PFSK-1 (cell line): ENCODE measurements around the gene CDC7.

Experiments
- FOXP2 ChIP-seq: optimal IDR thresholded peaks from 2 replicates; pipeline ENCODE3; 2011; ENCODE audit warnings: borderline replicate concordance, control low read depth, inconsistent platforms; ENCODE audit not compliant: insufficient read depth; ENCODE audit errors: extremely low read length, extremely low read depth
- POLR2AphosphoS5 ChIP-seq: IDR thresholded peaks from 2 replicates; pipeline ENCODE4 v1.6.1; 2012; ENCODE audit warnings: low read depth, mild to moderate bottlenecking, control low read depth, low read length, moderate library complexity
- SIN3A ChIP-seq: IDR thresholded peaks from 2 replicates; pipeline ENCODE4 v1.6.1; 2012; ENCODE audit warnings: mild to moderate bottlenecking, low read length, moderate library complexity, borderline replicate concordance; ENCODE audit not compliant: insufficient read depth
- TAF1 ChIP-seq: IDR thresholded peaks from 2 replicates; pipeline ENCODE4 v1.6.1; 2012; ENCODE audit warnings: low read length, control low read depth, borderline replicate concordance; ENCODE audit not compliant: insufficient read depth
- TF ChIP-seq, protein P1 (sequence below), 2 experiments: IDR thresholded peaks; 2 replicates each; pipeline versions ENCODE4 v1.6.1 to v1.8.0; 2011 to 2012; ENCODE audit warnings: low read depth in 2 of 2, low read length in 2 of 2, control low read depth in 1 of 2, inconsistent platforms in 1 of 2, mild to moderate bottlenecking in 1 of 2, moderate library complexity in 1 of 2; ENCODE audit not compliant: insufficient read depth in 1 of 2

CDC7 gene

GRCh38 chr1:91546876-91547275 lies 46.2 kb downstream of the CDC7 start:
- TF ChIP-seq FOXP2: no peak
- TF ChIP-seq TAF1: no peak
- TF ChIP-seq SIN3A: no peak
- TF ChIP-seq POLR2AphosphoS5: no peak
- TF ChIP-seq, protein P1, sequence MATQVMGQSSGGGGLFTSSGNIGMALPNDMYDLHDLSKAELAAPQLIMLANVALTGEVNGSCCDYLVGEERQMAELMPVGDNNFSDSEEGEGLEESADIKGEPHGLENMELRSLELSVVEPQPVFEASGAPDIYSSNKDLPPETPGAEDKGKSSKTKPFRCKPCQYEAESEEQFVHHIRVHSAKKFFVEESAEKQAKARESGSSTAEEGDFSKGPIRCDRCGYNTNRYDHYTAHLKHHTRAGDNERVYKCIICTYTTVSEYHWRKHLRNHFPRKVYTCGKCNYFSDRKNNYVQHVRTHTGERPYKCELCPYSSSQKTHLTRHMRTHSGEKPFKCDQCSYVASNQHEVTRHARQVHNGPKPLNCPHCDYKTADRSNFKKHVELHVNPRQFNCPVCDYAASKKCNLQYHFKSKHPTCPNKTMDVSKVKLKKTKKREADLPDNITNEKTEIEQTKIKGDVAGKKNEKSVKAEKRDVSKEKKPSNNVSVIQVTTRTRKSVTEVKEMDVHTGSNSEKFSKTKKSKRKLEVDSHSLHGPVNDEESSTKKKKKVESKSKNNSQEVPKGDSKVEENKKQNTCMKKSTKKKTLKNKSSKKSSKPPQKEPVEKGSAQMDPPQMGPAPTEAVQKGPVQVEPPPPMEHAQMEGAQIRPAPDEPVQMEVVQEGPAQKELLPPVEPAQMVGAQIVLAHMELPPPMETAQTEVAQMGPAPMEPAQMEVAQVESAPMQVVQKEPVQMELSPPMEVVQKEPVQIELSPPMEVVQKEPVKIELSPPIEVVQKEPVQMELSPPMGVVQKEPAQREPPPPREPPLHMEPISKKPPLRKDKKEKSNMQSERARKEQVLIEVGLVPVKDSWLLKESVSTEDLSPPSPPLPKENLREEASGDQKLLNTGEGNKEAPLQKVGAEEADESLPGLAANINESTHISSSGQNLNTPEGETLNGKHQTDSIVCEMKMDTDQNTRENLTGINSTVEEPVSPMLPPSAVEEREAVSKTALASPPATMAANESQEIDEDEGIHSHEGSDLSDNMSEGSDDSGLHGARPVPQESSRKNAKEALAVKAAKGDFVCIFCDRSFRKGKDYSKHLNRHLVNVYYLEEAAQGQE (IDR thresholded peaks at IDR 0.05; ENCODE audit: insufficient read depth in 1 of 2, low read depth in 2 of 2, low read length in 2 of 2): no peak

- TF ChIP-seq SIN3A (no peak), TAF1 (no peak), FOXP2 (no peak)
- TF ChIP-seq, protein P1 (IDR thresholded peaks at IDR 0.05; ENCODE audit: insufficient read depth in 1 of 2, low read depth in 2 of 2, low read length in 2 of 2): no peak
Measured at GRCh38 chr1:91548376-91549040, 47.9 kb downstream of the CDC7 start.

- TF ChIP-seq, protein P1 (IDR thresholded peaks at IDR 0.05; ENCODE audit: insufficient read depth in 1 of 2, low read depth in 2 of 2, low read length in 2 of 2): no peak
- TF ChIP-seq FOXP2 (no peak), POLR2AphosphoS5 (no peak), TAF1 (no peak), SIN3A (no peak)
Measured at GRCh38 chr1:91549041-91549735, 48.5 kb downstream of the CDC7 start.

DNA sequence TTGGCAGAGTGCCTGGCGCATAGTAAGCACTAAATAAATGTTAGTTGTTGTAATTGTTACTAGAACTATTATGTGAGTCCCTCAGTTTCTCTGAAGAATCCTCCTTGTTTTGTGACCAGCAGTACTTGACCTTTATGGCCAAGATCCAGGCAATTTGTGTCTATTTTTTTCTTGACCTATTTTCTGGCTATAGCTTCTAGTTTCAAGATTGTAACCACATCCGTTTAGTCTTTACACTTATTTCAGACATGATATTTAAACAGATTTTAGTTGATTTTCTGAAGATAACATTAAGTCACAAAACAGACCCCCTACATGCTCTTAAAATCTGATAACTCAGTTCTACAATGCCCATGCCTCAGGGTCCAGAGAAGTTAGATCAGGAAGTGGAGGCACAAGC lies 50.3 kb downstream of the CDC7 start:
- TF ChIP-seq TAF1: no peak
- TF ChIP-seq, protein P1 (IDR thresholded peaks at IDR 0.05; ENCODE audit: insufficient read depth in 1 of 2, low read depth in 2 of 2, low read length in 2 of 2): no peak
- TF ChIP-seq FOXP2: no peak
- no peak for TF ChIP-seq SIN3A
- no peak for TF ChIP-seq POLR2AphosphoS5
